Measurements from ENCODE around the gene SH3BP2.

Gene SH3BP2

DNA sequence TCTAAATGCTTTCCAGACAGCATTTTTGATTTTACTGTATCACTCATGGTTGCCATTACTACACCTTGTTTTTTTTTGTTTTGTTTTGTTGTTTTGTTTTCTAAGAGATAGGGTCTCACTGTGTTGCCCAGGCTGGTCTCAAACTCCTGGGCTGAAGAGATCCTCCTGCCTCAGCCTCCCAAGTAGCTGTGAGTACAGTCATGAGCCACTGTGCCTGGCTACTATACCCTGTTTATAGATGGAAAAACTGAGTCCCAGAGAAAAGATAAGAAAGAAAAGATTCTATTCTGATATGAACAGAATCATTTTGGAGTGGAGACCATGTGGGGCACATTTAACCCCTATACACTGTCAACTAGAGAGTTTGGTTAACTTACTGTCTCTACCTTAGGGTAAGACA is 70.8 kb downstream of the SH3BP2 start:
- no peak for DNase-seq (ENCODE audit: low read depth)
- TF ChIP-seq MYC (IDR thresholded peaks at IDR 0.05; ENCODE audit: low read depth, low read length) (no peak), POLR2A (IDR thresholded peaks at IDR 0.05; ENCODE audit: extremely low read depth, insufficient read length) (no peak)
- TF ChIP-seq, protein P1, sequence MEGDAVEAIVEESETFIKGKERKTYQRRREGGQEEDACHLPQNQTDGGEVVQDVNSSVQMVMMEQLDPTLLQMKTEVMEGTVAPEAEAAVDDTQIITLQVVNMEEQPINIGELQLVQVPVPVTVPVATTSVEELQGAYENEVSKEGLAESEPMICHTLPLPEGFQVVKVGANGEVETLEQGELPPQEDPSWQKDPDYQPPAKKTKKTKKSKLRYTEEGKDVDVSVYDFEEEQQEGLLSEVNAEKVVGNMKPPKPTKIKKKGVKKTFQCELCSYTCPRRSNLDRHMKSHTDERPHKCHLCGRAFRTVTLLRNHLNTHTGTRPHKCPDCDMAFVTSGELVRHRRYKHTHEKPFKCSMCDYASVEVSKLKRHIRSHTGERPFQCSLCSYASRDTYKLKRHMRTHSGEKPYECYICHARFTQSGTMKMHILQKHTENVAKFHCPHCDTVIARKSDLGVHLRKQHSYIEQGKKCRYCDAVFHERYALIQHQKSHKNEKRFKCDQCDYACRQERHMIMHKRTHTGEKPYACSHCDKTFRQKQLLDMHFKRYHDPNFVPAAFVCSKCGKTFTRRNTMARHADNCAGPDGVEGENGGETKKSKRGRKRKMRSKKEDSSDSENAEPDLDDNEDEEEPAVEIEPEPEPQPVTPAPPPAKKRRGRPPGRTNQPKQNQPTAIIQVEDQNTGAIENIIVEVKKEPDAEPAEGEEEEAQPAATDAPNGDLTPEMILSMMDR (IDR thresholded peaks at IDR 0.05; ENCODE audit: low read depth, low read length) = no peak
- TF ChIP-seq, protein P2, sequence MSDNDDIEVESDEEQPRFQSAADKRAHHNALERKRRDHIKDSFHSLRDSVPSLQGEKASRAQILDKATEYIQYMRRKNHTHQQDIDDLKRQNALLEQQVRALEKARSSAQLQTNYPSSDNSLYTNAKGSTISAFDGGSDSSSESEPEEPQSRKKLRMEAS (IDR thresholded peaks at IDR 0.05; ENCODE audit: low read depth, low read length) = no peak
- H3K4me3 ChIP-seq (ENCODE audit: low read depth, low read length) = no peak overlapping the region

- no peak overlapping the region for H3K4me3 ChIP-seq (ENCODE audit: low read depth, low read length)
- TF ChIP-seq, protein P2 (IDR thresholded peaks at IDR 0.05; ENCODE audit: low read depth, low read length) = no peak
- no peak for TF ChIP-seq POLR2A (IDR thresholded peaks at IDR 0.05; ENCODE audit: extremely low read depth, insufficient read length)
- no peak for TF ChIP-seq MYC (IDR thresholded peaks at IDR 0.05; ENCODE audit: low read depth, low read length)
- TF ChIP-seq, protein P1 (IDR thresholded peaks at IDR 0.05; ENCODE audit: low read depth, low read length) = no peak
- no peak for DNase-seq (ENCODE audit: low read depth)
These were observed 72.4 kb downstream of the SH3BP2 start for GRCh38 chr4:2865196-2865780.

GRCh38 chr4:2866160-2866861 is 73.4 kb downstream of the SH3BP2 start:
- TF ChIP-seq, protein P2 (IDR thresholded peaks at IDR 0.05; ENCODE audit: low read depth, low read length) = no peak
- TF ChIP-seq, protein P1 (IDR thresholded peaks at IDR 0.05; ENCODE audit: low read depth, low read length) = no peak
- TF ChIP-seq MYC (IDR thresholded peaks at IDR 0.05; ENCODE audit: low read depth, low read length) (no peak), POLR2A (IDR thresholded peaks at IDR 0.05; ENCODE audit: extremely low read depth, insufficient read length) (no peak)
- no peak for DNase-seq (ENCODE audit: low read depth)
- no peak overlapping the region for H3K4me3 ChIP-seq (ENCODE audit: low read depth, low read length)

- no peak overlapping the region for H3K4me3 ChIP-seq (ENCODE audit: low read depth, low read length)
- DNase-seq (ENCODE audit: low read depth) = no peak
- TF ChIP-seq MYC (IDR thresholded peaks at IDR 0.05; ENCODE audit: low read depth, low read length) = no peak
- no peak for TF ChIP-seq POLR2A (IDR thresholded peaks at IDR 0.05; ENCODE audit: extremely low read depth, insufficient read length)
- TF ChIP-seq, protein P1 (IDR thresholded peaks at IDR 0.05; ENCODE audit: low read depth, low read length) = no peak
- TF ChIP-seq, protein P2 (IDR thresholded peaks at IDR 0.05; ENCODE audit: low read depth, low read length) = no peak
These were observed 74.0 kb downstream of the SH3BP2 start for GRCh38 chr4:2866891-2867290.

DNA sequence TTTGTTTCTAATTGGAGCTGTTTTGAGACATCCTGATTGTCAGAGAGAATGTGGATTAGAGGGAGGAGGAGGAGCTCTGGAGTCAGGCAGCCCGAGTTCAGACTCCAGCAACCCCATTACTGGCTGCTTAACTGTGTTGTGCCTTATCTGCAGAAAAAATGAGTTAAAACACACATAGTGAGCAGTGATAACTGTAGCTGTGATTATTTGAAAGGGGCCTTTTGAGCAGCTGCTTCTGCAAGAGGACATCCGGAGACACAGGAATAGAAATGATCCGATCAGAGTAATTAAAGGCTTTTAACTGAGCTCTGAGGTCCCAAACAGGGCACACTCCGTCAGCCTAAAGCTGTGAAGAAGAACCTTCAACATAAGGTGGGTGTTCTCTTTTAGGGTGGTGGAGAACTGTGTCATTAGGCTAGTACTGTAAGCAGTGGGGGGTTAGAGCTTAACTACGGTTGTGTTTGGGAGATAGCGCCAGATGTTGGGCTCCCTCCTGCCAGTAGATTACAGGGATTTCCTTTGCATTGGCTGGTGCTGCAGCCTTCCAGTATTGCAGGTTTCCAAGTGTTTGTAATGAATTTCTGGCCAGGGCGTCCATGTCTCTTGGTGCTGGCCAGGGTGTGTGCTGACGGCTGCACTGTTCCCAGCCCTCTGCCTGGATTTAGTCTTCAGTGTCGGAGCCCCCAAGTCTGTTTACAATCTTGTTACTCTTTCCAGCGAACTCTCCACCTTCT is 75.0 kb downstream of the SH3BP2 start:
- no peak for DNase-seq (ENCODE audit: low read depth)
- no peak overlapping the region for H3K4me3 ChIP-seq (ENCODE audit: low read depth, low read length)

More for the DNA sequence above, 75.0 kb downstream of the SH3BP2 start:
- no peak for TF ChIP-seq POLR2A (IDR thresholded peaks at IDR 0.05; ENCODE audit: extremely low read depth, insufficient read length)
- TF ChIP-seq, protein P2 (IDR thresholded peaks at IDR 0.05; ENCODE audit: low read depth, low read length) = no peak

Data from NB4 (cell line).